GM18861 (cell line): Measurements from ENCODE around the gene EDN1.
"Not testable (repeated sequence)": the region's sequence is repeated elsewhere in the genome, so short reads cannot be mapped to it uniquely, and the experiment has no call there.

ENCODE experiments used
- ATAC-seq: cut with Tn5 transposase; IDR thresholded peaks from one replicate; pipeline ENCODE4 v1.9.1; 2021; ENCODE audit not compliant: unreplicated experiment

EDN1 gene

DNA sequence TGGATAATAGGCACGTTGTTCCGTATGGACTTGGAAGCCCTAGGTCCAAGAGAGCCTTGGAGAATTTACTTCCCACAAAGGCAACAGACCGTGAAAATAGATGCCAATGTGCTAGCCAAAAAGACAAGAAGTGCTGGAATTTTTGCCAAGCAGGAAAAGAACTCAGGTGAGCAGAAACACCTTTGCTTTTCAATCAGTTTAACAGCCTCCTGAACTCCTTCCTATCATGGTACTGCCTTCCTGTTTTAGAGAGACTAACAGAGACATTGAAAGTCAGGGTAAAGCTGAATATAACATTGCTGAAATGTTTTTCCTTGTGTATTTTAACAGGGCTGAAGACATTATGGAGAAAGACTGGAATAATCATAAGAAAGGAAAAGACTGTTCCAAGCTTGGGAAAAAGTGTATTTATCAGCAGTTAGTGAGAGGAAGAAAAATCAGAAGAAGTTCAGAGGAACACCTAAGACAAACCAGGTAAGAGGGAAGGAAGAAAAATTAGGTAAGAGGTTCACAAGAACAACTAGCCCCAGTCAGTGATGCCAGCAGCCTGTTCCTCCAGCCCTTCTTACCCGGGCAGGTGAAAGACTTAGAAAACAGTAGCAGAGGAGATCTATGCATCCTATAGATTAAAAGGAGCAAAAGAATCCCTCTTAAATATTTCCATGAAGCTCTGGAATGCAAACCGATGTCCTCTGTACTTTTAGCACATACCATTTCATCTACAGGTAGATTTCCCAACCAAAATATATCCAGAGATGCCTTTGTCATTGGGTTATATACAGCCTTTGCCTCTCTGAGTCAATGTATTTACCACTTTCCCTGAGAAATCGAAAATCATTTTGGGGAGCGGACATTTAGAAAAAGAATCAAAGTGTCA lies 4.0 kb downstream of the EDN1 start:
- no peak for ATAC-seq

DNA sequence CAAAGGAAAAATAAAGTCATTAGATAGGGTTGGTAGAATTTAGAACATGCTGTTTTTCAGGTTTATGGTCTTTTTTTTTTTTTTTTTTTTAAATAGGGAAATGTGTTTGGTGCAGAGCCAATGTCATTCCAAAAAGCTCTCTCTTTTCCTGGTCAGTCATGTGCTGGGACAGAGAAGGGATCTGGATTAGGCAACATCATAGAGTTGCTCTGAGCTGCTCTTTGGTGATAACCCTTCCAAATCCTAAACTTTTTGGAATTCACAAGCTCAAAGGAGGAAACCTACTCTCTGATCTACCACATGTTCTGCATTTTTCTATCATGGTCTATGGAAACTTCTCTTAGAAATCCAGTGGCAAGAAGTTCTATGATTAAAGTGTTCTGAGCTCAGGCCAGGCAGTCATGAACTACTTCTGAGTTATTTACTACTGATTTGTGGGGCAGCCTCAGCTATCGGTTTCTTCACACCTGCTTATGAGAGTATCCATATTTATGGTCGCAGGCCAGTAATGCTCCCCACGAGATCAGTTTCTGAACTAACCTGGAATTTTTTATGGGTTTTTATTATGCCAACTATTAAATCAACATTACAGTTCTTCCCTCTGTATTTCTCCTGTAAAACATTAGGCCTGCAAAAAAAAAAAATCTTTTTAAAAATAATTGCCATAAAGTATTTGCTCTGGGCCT lies 4.8 kb downstream of the EDN1 start:
- no peak for ATAC-seq

DNA sequence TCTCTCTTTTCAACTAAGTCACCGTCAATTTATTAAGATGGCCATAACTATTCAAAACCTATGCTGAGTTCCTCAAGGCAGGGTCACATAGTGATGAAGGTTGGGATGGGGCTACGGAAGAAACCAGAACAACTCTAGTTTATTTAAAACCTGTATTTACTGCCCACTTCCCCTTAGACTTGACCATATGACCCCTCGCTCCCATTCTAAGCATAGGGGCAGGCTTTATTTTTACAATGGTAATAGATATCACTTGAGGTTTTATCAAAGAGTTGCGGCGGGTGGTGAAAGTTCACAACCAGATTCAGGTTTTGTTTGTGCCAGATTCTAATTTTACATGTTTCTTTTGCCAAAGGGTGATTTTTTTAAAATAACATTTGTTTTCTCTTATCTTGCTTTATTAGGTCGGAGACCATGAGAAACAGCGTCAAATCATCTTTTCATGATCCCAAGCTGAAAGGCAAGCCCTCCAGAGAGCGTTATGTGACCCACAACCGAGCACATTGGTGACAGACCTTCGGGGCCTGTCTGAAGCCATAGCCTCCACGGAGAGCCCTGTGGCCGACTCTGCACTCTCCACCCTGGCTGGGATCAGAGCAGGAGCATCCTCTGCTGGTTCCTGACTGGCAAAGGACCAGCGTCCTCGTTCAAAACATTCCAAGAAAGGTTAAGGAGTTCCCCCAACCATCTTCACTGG lies 5.5 kb downstream of the EDN1 start:
- no peak for ATAC-seq

DNA sequence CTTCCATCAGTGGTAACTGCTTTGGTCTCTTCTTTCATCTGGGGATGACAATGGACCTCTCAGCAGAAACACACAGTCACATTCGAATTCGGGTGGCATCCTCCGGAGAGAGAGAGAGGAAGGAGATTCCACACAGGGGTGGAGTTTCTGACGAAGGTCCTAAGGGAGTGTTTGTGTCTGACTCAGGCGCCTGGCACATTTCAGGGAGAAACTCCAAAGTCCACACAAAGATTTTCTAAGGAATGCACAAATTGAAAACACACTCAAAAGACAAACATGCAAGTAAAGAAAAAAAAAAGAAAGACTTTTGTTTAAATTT lies 6.1 kb downstream of the EDN1 start:
- no peak for ATAC-seq

DNA sequence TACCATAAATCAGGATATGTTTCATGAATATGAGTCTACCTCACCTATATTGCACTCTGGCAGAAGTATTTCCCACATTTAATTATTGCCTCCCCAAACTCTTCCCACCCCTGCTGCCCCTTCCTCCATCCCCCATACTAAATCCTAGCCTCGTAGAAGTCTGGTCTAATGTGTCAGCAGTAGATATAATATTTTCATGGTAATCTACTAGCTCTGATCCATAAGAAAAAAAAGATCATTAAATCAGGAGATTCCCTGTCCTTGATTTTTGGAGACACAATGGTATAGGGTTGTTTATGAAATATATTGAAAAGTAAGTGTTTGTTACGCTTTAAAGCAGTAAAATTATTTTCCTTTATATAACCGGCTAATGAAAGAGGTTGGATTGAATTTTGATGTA lies 6.4 kb downstream of the EDN1 start:
- ATAC-seq: no peak

DNA sequence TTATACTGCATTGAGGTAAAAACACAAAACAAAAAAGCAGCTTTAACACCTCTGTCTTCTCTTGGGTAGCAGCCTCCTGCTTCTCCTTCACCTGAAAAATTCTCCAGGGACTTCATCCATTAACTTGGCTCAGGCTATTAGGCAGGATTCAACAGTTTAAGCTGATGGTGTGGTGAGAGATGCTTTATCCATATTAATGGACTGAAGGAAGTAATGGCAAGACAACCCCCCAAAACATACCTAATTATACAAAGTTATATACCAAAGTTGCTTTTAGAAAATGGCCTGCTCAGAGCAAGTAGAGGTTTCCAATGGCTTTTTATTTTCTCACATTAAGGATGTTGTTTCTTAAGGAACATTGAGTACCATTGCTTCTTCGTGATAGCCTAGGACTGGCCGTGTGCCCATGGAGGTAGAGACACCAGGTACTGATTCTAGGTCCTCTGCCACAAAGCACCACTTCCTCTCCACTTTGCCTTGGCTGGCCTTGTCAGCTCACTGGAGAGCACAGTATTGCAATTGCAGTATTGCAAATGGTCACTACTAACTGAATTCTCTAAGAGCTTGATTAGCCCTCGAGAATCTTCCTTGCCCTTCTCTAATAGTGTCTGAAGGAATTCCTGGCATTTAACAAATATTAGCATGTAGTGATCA lies 7.3 kb downstream of the EDN1 start:
- no peak for ATAC-seq

DNA sequence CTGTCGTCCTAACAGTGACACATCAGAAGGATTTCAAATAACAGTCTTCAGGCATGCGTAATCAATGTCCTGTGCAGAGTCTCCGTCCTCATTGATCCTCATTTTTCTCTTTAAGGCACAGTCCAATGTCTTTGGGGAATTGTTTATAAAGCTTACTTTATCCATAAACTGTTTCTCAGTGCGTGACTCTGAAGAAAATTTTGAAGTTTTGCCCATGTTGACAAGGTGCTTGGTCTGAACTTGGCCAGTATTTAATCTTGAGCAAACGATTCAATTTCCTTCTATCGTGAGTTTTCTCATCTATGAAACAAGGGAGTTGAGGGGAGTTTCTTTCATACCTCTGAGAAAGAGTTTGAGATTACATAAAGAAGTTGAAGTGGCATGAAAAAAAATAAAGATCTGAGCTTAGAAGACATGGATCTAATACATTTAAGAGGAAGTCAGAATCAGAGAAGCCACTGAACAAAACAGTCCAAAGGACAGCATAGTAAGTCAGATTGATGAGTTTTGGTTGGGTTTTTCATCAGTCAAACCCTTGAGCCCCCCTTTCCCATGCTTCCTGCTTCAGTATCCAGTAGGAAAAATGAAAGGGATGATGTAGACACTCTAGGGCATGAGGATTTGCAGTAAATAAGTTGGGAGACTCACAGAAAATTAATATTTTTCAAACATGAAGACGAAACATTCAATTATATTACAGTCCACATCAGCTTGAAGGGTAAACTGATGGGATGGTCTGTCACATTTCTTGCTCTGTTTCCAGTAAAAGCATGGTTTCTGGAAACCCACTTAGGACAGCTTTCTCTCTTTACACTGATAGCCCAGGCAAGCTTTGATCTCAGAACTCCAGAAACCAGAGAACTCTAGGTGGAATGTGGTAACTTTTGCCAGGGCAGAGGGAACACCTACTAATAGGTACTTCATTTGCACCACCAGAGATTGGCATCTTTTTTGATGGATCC lies 8.1 kb downstream of the EDN1 start:
- no peak for ATAC-seq

DNA sequence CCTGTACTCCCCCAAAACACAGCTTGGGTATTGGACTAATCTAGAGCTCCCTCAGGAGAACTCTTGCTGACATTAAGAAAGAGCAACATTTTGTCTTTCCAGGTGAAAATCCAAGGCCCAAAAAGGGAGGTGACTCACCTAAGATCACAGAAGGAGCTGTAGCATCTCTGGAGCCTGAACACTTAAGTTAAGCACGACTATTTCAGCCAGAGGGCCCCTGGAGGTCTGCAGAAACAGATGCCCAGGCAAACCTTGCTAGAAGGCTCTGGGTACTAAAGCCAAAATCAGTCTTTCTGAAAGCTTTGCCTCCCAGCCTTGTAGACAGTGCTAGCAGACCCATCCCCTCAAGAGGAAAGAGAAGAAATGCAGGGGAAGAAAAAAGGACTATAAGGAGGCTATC lies 8.8 kb downstream of the EDN1 start:
- ATAC-seq: no peak

DNA sequence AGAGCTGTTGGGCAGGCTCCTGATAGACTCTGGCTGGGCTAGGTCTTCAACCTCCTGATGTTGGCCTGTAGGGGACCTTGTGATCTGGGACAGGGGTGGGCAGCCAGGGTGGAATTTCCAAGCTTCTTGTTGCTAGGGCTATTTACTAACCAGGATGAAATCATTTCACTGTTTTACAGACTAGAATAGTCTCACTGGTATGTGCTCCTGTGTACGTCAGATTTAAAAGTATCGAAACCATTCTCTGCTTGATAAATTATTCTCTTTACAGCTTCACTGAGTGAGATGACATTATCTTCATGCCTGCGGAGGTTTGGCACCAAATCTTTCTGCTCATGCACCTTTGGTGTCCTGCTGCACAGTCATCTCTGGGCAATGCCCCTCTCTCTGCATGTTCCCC lies 10.9 kb downstream of the EDN1 start:
- ATAC-seq: no peak

DNA sequence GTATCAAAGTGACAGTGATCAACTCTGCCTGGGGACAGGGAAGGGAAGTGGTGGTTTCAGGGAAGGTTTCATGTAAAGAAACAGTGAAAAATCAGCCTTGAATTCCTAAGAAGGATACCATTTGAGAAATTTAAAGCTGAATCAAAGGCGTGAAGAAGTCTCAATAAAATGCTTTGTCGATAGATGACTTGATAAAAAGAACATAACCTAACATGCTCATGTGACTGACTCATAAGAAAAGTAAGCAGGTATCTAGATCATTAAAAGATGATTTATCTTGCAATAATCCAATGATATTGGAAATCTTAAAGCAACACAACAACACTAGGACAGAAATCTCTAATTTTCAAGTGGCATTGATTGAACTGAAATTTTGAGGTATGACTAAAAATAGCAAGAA lies 14.3 kb downstream of the EDN1 start:
- no peak for ATAC-seq

DNA sequence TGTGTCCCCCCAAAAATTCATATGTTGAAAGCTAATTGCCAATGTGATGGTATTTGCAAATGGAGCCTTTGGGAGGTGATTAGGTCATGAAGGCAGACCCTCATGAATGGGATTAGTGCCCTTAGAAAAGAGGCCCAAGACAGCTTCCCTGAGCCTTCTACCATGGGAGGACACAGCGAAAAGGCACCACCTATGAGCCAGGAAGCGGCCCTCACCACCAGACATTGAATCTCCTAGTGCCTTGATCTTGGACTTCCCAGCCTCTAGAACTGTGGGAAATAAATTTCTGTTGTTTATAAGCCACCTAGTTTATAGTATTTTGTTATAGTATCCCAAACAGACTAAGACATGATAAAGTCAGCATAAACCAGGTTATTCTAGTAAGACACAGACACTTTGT lies 18.9 kb downstream of the EDN1 start:
- ATAC-seq: no peak

DNA sequence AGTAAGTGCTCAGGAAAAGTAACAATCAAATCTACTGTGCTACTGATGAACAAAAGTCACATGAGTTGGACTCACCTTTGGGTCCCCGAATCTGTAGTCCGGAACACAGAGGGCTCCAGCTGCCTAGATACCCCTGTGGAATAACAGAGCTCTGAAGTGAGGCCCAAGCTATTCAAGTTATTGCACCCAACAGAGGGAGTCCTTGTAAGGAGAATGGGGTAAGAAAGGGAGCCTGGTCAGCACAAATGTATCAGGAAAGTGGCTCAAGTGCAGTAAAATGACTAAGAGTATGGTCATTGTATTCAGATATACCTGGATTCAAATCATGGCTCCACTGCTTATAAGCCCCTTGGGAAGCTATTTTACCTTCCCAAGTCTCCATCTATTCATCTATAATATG lies 20.9 kb downstream of the EDN1 start:
- no peak for ATAC-seq

DNA sequence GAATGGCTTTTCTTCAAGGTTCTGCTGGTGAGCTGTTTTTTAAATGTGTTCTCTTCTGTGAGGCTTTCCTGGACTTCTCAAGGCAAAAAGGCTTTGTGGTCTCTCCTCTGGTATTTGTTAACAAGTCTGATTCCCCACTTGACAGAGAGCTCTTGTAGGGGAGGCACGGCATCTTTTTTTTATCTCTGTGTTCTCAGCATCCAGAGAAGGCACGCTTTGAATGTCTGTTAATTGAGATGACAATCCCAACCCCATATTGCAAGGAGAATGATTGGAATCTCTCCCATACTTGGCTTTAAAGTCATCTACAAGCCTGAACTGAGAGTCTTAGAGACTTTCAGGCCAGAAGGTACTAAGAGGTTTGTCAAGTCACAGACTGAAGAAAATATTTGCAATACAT lies 22.6 kb downstream of the EDN1 start:
- ATAC-seq: no peak

DNA sequence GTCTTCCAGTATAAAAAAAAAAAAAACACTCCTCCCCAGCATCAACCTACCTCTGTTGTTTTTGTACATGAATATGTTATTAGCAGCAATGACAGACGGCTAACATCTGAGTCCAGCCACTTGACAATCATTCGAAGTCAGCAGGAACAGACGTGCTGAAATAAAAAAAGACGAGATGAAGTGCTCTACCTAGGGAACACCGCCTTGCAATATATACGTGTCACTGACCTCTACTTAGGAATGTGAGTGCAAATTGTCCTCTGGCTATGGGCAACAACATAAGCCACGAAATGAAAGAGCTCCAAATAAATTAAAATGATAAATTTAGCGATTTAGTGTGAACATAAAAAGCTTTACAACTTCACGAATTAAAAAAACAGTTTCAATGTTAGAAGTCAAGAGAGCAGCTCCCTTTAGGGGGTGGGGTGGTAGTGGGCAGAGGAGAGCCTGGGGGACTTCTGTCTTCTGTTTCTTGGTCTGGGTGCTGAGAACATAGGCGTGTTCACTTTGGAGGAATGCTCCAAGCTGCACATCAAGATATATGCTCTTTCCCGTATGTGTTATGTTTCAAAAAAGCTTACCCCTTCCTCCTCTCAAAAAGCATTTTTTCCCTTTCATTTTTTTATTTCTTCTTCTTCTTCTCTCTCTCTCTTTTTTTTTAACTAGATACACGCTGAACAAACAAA lies 23.3 kb downstream of the EDN1 start:
- ATAC-seq: no peak

DNA sequence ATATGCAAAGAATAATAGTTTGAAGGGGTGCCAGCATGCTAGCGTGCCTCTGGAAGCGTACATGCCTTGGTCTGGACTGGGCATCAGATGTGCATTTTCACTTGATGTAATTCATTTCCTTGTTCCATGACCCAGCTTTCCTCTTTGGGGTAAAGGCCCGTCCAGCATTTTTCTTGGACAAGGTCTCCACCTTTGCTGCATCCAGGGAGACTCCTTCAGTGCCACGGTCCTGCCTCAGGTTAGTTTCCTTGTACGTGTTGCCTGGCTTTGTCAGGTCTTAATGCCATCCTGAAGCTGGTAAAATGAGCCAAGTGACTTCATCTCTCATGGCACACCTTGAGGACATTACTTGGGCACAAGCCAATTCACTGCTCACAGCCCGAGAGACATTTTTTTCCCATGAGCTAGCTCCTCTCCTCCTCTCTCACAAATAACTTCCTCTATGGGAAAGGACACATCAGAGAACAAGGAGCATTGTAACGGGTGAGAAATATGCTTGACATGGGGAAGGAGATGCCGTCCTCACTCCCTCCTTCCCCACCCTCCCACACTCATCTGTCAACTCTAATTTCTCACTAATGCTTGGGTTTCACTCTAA lies 23.9 kb downstream of the EDN1 start:
- no peak for ATAC-seq

DNA sequence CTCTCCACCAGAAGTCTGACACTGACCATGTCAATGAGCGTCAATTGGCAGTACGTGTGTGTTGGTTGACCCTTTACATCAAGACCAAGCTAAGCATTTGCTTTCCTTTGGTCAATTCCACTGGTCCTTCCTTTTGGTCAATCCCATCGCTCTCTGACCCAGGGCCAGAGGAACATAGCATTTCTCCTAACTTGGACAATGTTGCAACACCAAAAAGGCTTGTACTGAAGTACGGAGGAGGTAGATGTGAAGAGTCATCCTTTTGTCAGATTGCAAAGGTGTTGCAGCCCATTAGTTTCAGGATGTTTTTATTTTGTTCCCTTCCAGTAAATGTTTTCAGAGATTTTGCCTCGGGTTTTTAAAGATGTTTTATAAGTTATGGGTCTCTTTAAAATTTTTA lies 24.6 kb downstream of the EDN1 start:
- no peak for ATAC-seq

DNA sequence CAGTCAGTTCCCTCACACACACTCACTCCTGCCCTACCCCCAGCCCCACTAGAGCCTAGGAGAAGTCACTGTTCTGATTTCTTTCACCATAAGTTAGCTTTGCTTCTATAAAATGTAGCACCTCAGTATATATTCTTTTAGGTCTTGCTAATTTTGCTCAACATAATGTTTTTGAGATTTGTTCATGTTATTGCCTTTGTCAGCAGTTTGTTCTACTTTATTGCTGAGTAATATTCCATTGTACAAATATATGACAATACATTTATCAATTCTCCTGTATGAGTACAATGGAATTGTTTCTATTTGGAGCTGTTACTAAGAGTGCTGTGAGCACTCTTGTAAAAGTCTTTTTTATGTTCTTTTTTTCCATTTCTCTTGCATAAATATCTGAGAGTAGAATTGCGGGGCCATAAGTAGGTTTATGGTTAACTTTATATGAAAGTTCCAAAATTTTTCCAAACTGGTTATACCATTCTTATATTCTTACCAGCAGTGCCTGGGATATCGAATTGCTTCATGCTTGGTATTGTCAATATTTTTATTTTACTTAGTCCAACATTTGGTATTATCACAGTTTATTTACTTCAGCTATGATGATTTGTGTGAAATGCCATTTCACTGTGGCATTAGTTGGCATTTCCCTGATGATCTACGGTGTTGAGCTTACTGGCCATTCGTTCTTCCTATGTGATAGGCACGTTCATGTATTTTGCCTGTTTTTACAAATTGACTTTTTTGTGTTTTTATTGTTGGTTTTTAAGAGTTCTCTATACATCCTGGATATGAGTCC lies 25.3 kb downstream of the EDN1 start:
- ATAC-seq: no peak

DNA sequence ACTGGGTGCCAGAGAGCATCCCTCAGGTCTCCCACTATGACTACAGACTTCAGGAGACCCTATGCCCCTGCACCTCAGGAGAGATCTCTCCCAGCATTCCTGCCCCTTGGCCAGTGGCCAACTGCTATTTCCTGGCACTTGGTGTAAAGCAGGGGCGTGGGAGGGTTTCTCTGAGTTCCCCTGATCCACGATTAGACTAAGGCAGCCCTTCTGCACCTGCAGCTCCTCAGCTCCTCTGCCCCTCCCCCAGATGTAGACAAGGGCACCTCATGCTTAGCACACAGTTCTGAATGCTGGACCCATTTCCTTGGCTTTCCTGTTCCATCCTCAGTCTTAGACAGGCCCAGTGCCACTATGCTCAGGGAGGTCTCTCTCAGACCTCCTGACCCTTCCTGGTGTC lies 28.6 kb downstream of the EDN1 start:
- no peak for ATAC-seq

DNA sequence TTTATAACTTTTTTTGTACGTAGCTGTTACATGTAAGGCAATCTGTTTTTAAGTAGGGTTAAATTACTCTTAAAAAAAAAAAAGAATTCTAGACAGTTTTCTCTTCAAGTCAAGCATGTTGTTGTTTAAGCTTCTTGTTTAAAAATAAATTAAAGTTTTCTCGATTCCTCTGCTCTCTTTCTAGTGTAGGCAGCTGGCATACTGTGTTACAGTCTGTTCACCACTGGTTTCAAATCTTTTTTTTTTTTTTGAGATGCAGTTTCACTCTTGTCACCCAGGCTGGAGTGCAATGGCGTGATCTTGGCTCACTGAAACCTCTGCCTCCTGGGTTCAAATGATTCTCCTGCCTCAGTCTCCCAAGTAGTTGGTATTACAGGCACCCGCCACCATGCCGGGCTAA lies 29.9 kb downstream of the EDN1 start:
- ATAC-seq: not testable (repeated sequence)
